Measurements from ENCODE around the gene ZNF460. TPM values are rescaled to one million over a fixed set of nuclear protein-coding genes. Genes with fewer than 3 reads are reported as not detected.

The ZNF460 gene
- polyA plus RNA-seq, 3 donors: 2.8 to 4.5 (median 3.5) TPM

DNA sequence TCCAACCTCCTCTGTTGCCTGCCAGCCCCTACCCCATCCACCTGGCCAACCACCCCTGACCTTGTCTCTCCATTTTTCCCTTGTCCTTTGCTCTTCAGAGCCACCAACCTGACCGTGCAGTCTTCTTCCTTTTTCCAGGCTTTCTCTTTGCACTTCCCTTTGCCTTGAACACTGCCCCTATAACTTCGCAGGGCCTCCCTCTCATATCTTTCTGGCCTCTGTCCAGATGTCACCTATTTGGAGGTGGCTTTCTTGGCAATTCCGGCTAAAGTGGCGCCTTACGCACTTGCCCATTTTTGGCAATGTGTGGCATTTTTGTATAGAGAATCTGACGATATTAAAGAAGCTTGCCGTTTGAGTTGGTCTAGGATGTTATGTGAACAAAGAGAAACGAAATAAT lies 40.8 kb downstream of the ZNF460 start:
- Histone ChIP-seq H2AFZ (ENCODE audit: insufficient read depth, low read depth, low read length, poor library complexity, severe bottlenecking) (peak overlapping the region; percentile 92), H3K27ac (ENCODE audit: low read depth in 1 of 2, low read length in 2 of 2) (peak overlapping the region in 1 of 2 donors; percentile 92), H4K20me1 (ENCODE audit: insufficient read depth, low read length) (no peaks in the 10 kb centered on the region), H3K4me2 (replicated peaks; ENCODE audit: extremely low read depth, low read length, poor library complexity, severe bottlenecking) (peak overlapping the region; percentile 75), H3K4me3 (replicated peaks in 1 of 3; ENCODE audit: low read depth in 2 of 3, low read length in 3 of 3) (peak overlapping the region; percentile 69 to 83 (median 72)), H3K36me3 (replicated peaks in 1 of 2; ENCODE audit: control insufficient read depth in 1 of 2, insufficient read depth in 2 of 2, low read length in 2 of 2) (peaks cover 27 to 31% of the 10 kb centered on the region in 2 donors), H3K9ac (ENCODE audit: insufficient read depth, low read length, poor library complexity, severe bottlenecking) (peak overlapping the region; percentile 91), H3K79me2 (ENCODE audit: insufficient read depth, low read length) (peaks cover 22% of the 10 kb centered on the region), H3K9me3 (replicated peaks in 1 of 2; ENCODE audit: control insufficient read depth in 1 of 2, insufficient read depth in 1 of 2, low read length in 2 of 2) (peaks cover 15 to 23% of the 10 kb centered on the region in 2 donors), H3K4me1 (ENCODE audit: control insufficient read depth in 1 of 2, insufficient read depth in 2 of 2, low read length in 2 of 2) (peaks cover 15 to 16% of the 10 kb centered on the region in 2 donors), H3K27me3 (ENCODE audit: control insufficient read depth in 2 of 2, insufficient read depth in 2 of 2, low read length in 2 of 2) (peaks cover 17 to 28% of the 10 kb centered on the region in 2 donors)
- H3K36me3 Mint-ChIP-seq: peaks cover 28 to 32% of the 10 kb centered on the region in 2 donors
- peak overlapping the region; percentile 92 to 99 (median 94) for H3K27ac Mint-ChIP-seq
- H3K27me3 Mint-ChIP-seq (ENCODE audit: low read depth in 3 of 3): peaks cover 22 to 27% (median 25%) of the 10 kb centered on the region in 3 donors
- DNase-seq: no peak
- H3K9me3 Mint-ChIP-seq: peaks cover 20 to 59% (median 34%) of the 10 kb centered on the region in 7 donors
- TF ChIP-seq CTCF (IDR thresholded peaks at IDR 0.05): no peak
- peak overlapping the region; percentile 88 to 97 for H3K4me3 Mint-ChIP-seq
- 50% methylated on average over 4 of the region's 8 CpGs for WGBS (ENCODE audit: insufficient coverage)
- intact Hi-C loops (cut with micrococcal nuclease): no loop called here
- peaks cover 24% of the 10 kb centered on the region for H3K4me1 Mint-ChIP-seq

GRCh38 chr19:57321751-57322150 lies 41.5 kb downstream of the ZNF460 start:
- peaks cover 11 to 22% of the 10 kb centered on the region in 2 donors for H3K27me3 ChIP-seq (ENCODE audit: control insufficient read depth in 2 of 2, insufficient read depth in 2 of 2, low read length in 2 of 2)
- H3K4me2 ChIP-seq (replicated peaks; ENCODE audit: extremely low read depth, low read length, poor library complexity, severe bottlenecking): no peak overlapping the region
- H3K9ac ChIP-seq (ENCODE audit: insufficient read depth, low read length, poor library complexity, severe bottlenecking): no peak overlapping the region
- WGBS (ENCODE audit: insufficient coverage): 29% methylated on average over 3 of the region's 3 CpGs
- peaks cover 17 to 29% of the 10 kb centered on the region in 2 donors for H3K9me3 ChIP-seq (replicated peaks in 1 of 2; ENCODE audit: control insufficient read depth in 1 of 2, insufficient read depth in 1 of 2, low read length in 2 of 2)
- no peak overlapping the region for H3K27ac Mint-ChIP-seq
- H3K4me1 ChIP-seq (ENCODE audit: control insufficient read depth in 1 of 2, insufficient read depth in 2 of 2, low read length in 2 of 2): peaks cover 15 to 16% of the 10 kb centered on the region in 2 donors
- no peak for DNase-seq
- H3K27me3 Mint-ChIP-seq (ENCODE audit: low read depth in 3 of 3): peaks cover 17 to 21% (median 21%) of the 10 kb centered on the region in 3 donors
- H3K36me3 ChIP-seq (replicated peaks in 1 of 2; ENCODE audit: control insufficient read depth in 1 of 2, insufficient read depth in 2 of 2, low read length in 2 of 2): peaks cover 32 to 38% of the 10 kb centered on the region in 2 donors
- H3K27ac ChIP-seq (ENCODE audit: low read depth in 1 of 2, low read length in 2 of 2): no peak overlapping the region
- peaks cover 22% of the 10 kb centered on the region for H3K79me2 ChIP-seq (ENCODE audit: insufficient read depth, low read length)
- H3K4me1 Mint-ChIP-seq: peaks cover 24% of the 10 kb centered on the region
- H3K36me3 Mint-ChIP-seq: peaks cover 34 to 38% of the 10 kb centered on the region in 2 donors
- intact Hi-C loops (cut with micrococcal nuclease): no loop called here
- H2AFZ ChIP-seq (ENCODE audit: insufficient read depth, low read depth, low read length, poor library complexity, severe bottlenecking): no peak overlapping the region
- no peak for TF ChIP-seq CTCF (IDR thresholded peaks at IDR 0.05)
- peak overlapping the region in 1 of 3 experiments; percentile 83 for H3K4me3 ChIP-seq (replicated peaks in 1 of 3; ENCODE audit: low read depth in 2 of 3, low read length in 3 of 3)
- H3K4me3 Mint-ChIP-seq: no peak overlapping the region
- no peaks in the 10 kb centered on the region for H4K20me1 ChIP-seq (ENCODE audit: insufficient read depth, low read length)
- peaks cover 20 to 64% (median 40%) of the 10 kb centered on the region in 7 donors for H3K9me3 Mint-ChIP-seq
